ENCODE measurements around the gene FIG4. TPM values are rescaled to one million over a fixed set of nuclear protein-coding genes. Genes with fewer than 3 reads are reported as not detected.

Gene FIG4
- total and polyA plus RNA-seq, 8 donors: 5.8 to 29.0 (median 7.8) TPM

DNA sequence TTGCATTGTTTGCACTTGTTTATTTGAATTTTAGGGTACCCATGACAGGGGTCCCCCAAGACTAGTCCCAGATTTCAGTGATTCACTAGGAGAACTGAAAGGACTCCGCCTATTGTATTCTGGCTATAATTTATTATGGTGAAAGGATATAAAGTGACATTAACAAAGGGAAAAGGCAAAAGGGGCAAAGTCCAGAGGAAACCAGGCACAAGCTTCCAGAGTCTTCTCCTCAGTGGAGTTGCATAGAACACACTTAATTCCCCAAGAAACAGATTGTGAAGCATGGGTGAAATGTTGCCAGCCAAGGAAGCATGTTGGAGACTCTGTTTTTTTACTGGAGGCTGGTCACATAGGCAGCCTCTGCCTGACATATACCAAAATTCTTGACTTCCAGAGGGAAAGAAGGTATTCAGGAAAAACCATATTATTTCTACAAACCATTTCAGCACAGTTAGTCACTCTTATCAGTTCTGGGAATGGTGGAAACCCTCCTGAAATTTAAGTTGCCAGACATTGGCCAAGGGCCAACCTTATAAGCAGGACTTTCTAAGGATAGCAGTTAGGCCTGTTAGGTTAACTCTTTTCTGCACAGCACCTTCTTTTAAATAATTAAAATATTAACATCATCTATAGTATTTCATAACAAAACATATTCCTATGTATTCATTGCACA, 71.8 kb downstream of the FIG4 start:
- peaks cover 0 to 17% (median 6%) of the 10 kb centered on the region in 4 donors for H3K4me1 ChIP-seq
- WGBS, 5 donors: 0 to 100% (median 54%) methylated on average over 1 of the region's 1 CpG
- H3K27ac ChIP-seq: no peak overlapping the region
- H3K4me3 ChIP-seq: no peak overlapping the region
- intact Hi-C loops (cut with DNase I; ENCODE audit: low total_unique reads): no loop called here
- TF ChIP-seq POLR2AphosphoS5 (IDR thresholded peaks at IDR 0.05): no peak
- TF ChIP-seq, protein P1, sequence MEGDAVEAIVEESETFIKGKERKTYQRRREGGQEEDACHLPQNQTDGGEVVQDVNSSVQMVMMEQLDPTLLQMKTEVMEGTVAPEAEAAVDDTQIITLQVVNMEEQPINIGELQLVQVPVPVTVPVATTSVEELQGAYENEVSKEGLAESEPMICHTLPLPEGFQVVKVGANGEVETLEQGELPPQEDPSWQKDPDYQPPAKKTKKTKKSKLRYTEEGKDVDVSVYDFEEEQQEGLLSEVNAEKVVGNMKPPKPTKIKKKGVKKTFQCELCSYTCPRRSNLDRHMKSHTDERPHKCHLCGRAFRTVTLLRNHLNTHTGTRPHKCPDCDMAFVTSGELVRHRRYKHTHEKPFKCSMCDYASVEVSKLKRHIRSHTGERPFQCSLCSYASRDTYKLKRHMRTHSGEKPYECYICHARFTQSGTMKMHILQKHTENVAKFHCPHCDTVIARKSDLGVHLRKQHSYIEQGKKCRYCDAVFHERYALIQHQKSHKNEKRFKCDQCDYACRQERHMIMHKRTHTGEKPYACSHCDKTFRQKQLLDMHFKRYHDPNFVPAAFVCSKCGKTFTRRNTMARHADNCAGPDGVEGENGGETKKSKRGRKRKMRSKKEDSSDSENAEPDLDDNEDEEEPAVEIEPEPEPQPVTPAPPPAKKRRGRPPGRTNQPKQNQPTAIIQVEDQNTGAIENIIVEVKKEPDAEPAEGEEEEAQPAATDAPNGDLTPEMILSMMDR (IDR thresholded peaks at IDR 0.05): no peak
- TF ChIP-seq POLR2A (IDR thresholded peaks at IDR 0.05): no peak
- no peak for TF ChIP-seq EP300 (IDR thresholded peaks at IDR 0.05)
- peaks cover 4 to 31% (median 25%) of the 10 kb centered on the region in 4 donors for H3K36me3 ChIP-seq
- no peaks in the 10 kb centered on the region for H3K9me3 ChIP-seq
- no peak for DNase-seq
- no peaks in the 10 kb centered on the region for H3K27me3 ChIP-seq

DNA sequence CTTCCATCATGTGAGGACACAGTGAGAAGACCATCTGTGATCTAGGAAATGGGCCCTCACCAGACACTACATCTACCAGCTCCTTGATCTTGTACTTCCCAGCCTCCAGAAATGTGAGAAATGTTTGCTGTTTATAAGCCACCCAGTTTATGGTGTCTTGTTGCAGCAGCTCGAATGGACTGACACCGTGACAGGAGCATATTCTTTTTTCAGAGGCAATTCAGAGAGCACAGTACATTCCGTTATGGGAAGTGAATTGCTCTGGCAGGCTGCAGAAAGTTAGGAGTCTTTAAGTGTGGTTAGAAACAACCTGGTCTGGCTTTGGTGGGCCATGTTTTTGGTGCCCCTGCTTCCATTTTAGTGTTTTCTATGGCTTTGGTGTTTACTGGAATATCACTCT, 75.1 kb downstream of the FIG4 start:
- no peaks in the 10 kb centered on the region for H3K27me3 ChIP-seq
- 82 to 98% (median 95%) methylated on average over 3 of the region's 3 CpGs for WGBS, 5 donors
- H3K9me3 ChIP-seq: no peaks in the 10 kb centered on the region
- H3K27ac ChIP-seq: no peak overlapping the region
- H3K4me3 ChIP-seq: no peak overlapping the region
- no peak for DNase-seq
- peaks cover 4 to 50% (median 38%) of the 10 kb centered on the region in 4 donors for H3K36me3 ChIP-seq
- intact Hi-C loops (cut with DNase I; ENCODE audit: low total_unique reads): no loop called here
- H3K4me1 ChIP-seq: peaks cover 0 to under 1% (median 0%) of the 10 kb centered on the region in 4 donors
- TF ChIP-seq POLR2A (IDR thresholded peaks at IDR 0.05) (no peak), POLR2AphosphoS5 (IDR thresholded peaks at IDR 0.05) (no peak), EP300 (IDR thresholded peaks at IDR 0.05) (no peak)
- TF ChIP-seq, protein P1 (IDR thresholded peaks at IDR 0.05): no peak

DNA sequence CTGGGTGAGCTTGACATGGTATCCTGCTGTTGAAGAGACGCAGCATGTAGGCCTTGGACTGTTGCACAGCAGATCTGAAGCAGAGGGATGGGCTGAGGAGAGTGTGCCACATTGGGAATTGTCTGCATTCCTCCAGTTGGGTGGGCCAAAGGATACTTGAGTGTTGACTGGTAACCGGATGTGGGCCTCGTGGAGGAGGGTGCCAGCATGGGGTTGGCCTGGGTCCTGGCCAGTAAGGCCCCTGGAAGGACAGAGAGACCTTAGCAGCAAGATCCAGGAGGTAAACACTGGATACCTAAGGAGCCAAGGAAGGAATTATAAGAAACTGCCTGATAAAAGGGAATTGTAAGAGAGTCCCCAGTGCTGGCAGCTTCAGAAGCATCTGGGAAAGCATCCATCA, 76.9 kb downstream of the FIG4 start:
- H3K4me3 ChIP-seq: no peak overlapping the region
- H3K27me3 ChIP-seq: no peaks in the 10 kb centered on the region
- TF ChIP-seq, protein P1 (IDR thresholded peaks at IDR 0.05): no peak
- TF ChIP-seq POLR2AphosphoS5 (IDR thresholded peaks at IDR 0.05) (no peak), EP300 (IDR thresholded peaks at IDR 0.05) (no peak), POLR2A (IDR thresholded peaks at IDR 0.05) (no peak)
- no peak overlapping the region for H3K27ac ChIP-seq
- H3K4me1 ChIP-seq: peaks cover 0 to 1% (median 0%) of the 10 kb centered on the region in 4 donors
- no peaks in the 10 kb centered on the region for H3K9me3 ChIP-seq
- intact Hi-C loops (cut with DNase I; ENCODE audit: low total_unique reads): no loop called here
- H3K36me3 ChIP-seq: peaks cover 4 to 59% (median 38%) of the 10 kb centered on the region in 4 donors
- 84 to 97% (median 86%) methylated on average over 3 of the region's 3 CpGs for WGBS, 5 donors
- no peak for DNase-seq

DNA sequence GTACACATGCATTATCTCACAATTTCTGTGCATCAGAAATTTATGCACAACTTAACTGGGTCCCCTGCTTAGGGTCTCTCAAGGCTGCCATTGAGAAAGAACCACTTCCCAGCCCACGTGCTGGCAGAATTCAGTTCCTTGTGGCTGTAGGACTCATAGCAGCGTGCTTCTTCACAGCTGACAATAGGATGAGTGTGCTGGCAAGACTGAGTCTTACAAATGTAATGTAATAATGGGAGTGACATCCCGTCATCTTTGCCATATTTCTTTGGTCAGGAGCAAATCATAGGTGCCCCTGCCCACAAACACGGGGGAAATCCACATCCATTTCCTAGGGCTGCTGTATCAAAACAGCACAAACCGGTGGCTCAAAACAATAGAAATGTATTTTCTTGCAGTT, 77.4 kb downstream of the FIG4 start:
- H3K36me3 ChIP-seq: peaks cover 4 to 59% (median 38%) of the 10 kb centered on the region in 4 donors
- WGBS, 5 donors: 77 to 95% (median 93%) methylated on average over 5 of the region's 5 CpGs
- intact Hi-C loops (cut with DNase I; ENCODE audit: low total_unique reads): no loop called here

More for the DNA sequence above, 77.4 kb downstream of the FIG4 start:
- Histone ChIP-seq H3K27ac (no peak overlapping the region), H3K4me1 (peaks cover 0 to 3% (median 0%) of the 10 kb centered on the region in 4 donors), H3K9me3 (no peaks in the 10 kb centered on the region), H3K27me3 (no peaks in the 10 kb centered on the region), H3K4me3 (no peak overlapping the region)
- no peak for DNase-seq
- TF ChIP-seq POLR2AphosphoS5 (IDR thresholded peaks at IDR 0.05): no peak
- TF ChIP-seq, protein P1 (IDR thresholded peaks at IDR 0.05): no peak
- TF ChIP-seq EP300 (IDR thresholded peaks at IDR 0.05): no peak
- TF ChIP-seq POLR2A (IDR thresholded peaks at IDR 0.05): no peak

Measured in stomach (tissue), 9 donors.